Ovary (tissue), 10 donors: Measurements from ENCODE around the gene GSTT2B. TPM values are rescaled to one million over a fixed set of nuclear protein-coding genes. Genes with fewer than 3 reads are reported as not detected.
"Not testable (repeated sequence)": the region's sequence is repeated elsewhere in the genome, so short reads cannot be mapped to it uniquely, and the experiment has no call there.

ENCODE experiments used
- DNase-seq, 5 donors: peaks; one replicate each; pipeline ENCODE4 v3.0.0-alpha.2; 2019 to 2020
- H3K27ac ChIP-seq, 2 donors: fragments of 200-600 bp; one replicate each; pipeline versions ENCODE4 v1.5.1 to v1.8.0; 2019 to 2022
- H3K27me3 ChIP-seq: fragments of 200-600 bp; one replicate; pipeline ENCODE4 v1.8.0; 2022
- H3K36me3 ChIP-seq: fragments of 200-600 bp; sonication (generic); one replicate; pipeline ENCODE4 v1.5.1; 2019
- H3K4me1 ChIP-seq: one replicate; pipeline ENCODE4 v1.8.1; 2013; ENCODE audit warnings: mild to moderate bottlenecking, moderate library complexity; ENCODE audit not compliant: insufficient read depth
- H3K4me3 ChIP-seq: fragments of 200-600 bp; sonication (generic); one replicate; pipeline ENCODE4 v1.5.1; 2017
- H3K9me3 ChIP-seq, 2 donors: fragments of 200-600 bp in 1 of 2; sonication (generic) in 1 of 2; one replicate each; pipeline versions ENCODE4 v1.5.1 to v1.8.1; 2013 to 2019; ENCODE audit warnings: mild to moderate bottlenecking in 1 of 2, moderate library complexity in 1 of 2
- CTCF ChIP-seq, 3 donors: fragments of 450-650 bp in 2 of 3; fragments of 200-600 bp in 1 of 3; IDR thresholded peaks; one replicate each; pipeline versions ENCODE4 v1.5.1 to v1.8.0; 2016 to 2022; ENCODE audit warnings: antibody characterized with exemption in 3 of 3, mild to moderate bottlenecking in 1 of 3
- EP300 ChIP-seq: sonication (generic); formaldehyde crosslinking; IDR thresholded peaks from one replicate; pipeline ENCODE4 v1.6.1; 2017; ENCODE audit warnings: antibody characterized with exemption
- POLR2A ChIP-seq: fragments of 450-650 bp; IDR thresholded peaks from one replicate; pipeline ENCODE4 v1.6.1; 2017; ENCODE audit warnings: antibody characterized with exemption, mild to moderate bottlenecking, moderate library complexity
- WGBS, 3 donors: extraction: QIAGEN DNeasy Blood & Tissue Kit in 1 of 3; methylation state at CpG; one replicate each; pipeline versions ENCODE4 v1.1.5 to v1.1.7; 2013 to 2017; 5-methylcytosine and 5-hydroxymethylcytosine counted together
- intact Hi-C, 4 donors: fragments of 100-400 bp; cut with DNase I; formaldehyde crosslinking; loops; one replicate each; pipeline versions ENCODE4 v1.11.0 to v1.15.1; 2022 to 2023
- long read RNA-seq, 3 donors: library from polyadenylated mRNA in 2 of 3; unstranded in 2 of 3; transcript quantifications; one replicate each; pipeline ENCODE4 v2.0.0 and lab custom pipeline, GENCODE V29; 2021 to 2026
- polyA plus RNA-seq, 2 donors: library from polyadenylated mRNA; stranded (reverse); fragments of 200-250 nt in 1 of 2; fragments of 350-450 nt in 1 of 2; fragmentation: Illumina TruSeq in 1 of 2; extraction: RNeasy Lipid Tissue Mini Kit (QIAGEN cat#74804) in 1 of 2; gene quantifications; one replicate each; pipeline ENCODE4 v1.2.3, GENCODE V29; 2013 to 2014
- total RNA-seq, 7 donors: library from RNA; depleted of rRNA in 2 of 7; stranded (reverse); fragments of >200 nt in 2 of 7; fragmentation: NEBNext Ultra II Directional in 3 of 7; extraction: Animal tissue kit (Norgen Biotek cat#: 25700) in 3 of 7; gene quantifications; one replicate each; pipeline versions ENCODE4 v1.1.0 to v1.2.4, GENCODE V29; 2016 to 2023
- donor health status: DM: no; HTN: no; CAD: no; lungs with moderate emphysema.
- donor health status: DM: no; HTN: no; CAD: no.
- donor health status: Bipolar disorder and iron deficiency.
- donor health status: DM: yes; HTN: yes; CAD: no.
- donor health status: DM: no; HTN: no; CAD: no.
- donor health status: DM: yes; HTN: yes; CAD: no.

Gene GSTT2B, protein sequence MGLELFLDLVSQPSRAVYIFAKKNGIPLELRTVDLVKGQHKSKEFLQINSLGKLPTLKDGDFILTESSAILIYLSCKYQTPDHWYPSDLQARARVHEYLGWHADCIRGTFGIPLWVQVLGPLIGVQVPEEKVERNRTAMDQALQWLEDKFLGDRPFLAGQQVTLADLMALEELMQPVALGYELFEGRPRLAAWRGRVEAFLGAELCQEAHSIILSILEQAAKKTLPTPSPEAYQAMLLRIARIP
- total RNA-seq (10 to 100 TPM in 6 of 7 donors, 1 to 10 TPM in 1; 5.8 to 20.9 (median 14.1) TPM), polyA plus RNA-seq (10 to 100 TPM; 11.1 to 11.8 TPM)
- long read RNA-seq, donor 1, transcript GSTT2B-201 (5 exons, 1,099 nt) = major isoform, 13 of 24 reads
- long read RNA-seq, donor 1, partial matches to known transcripts = 4 of 24 reads
- long read RNA-seq, donor 1, other reads (novel, unspliced or antisense) = 7 of 24 reads
- long read RNA-seq, donor 2, partial matches to known transcripts = 0 of 1 reads
- long read RNA-seq, donor 2, other reads (novel, unspliced or antisense) = 0 of 1 reads
- long read RNA-seq, donor 3, transcript GSTT2B-201 (5 exons, 1,099 nt) = major isoform, 9 of 21 reads
- long read RNA-seq, donor 3, partial matches to known transcripts = 8 of 21 reads
- long read RNA-seq, donor 3, other reads (novel, unspliced or antisense) = 1 of 21 reads

- no CpG with 5 or more reads among the region's 43 CpGs for WGBS, 3 donors
- DNase-seq, H3K4me1 ChIP-seq, H3K9me3 ChIP-seq, H3K36me3 ChIP-seq, intact Hi-C loops, H3K4me3 ChIP-seq, H3K27me3 ChIP-seq, H3K27ac ChIP-seq: not testable (repeated sequence)
These were observed at the start of gene GSTT2B for GRCh38 chr22:23961084-23961771. TSS of gene GSTT2B (minus strand) at chr22:23961195. CDS start at chr22:23961131, 64 bp downstream.

GRCh38 chr22:24010018-24010391, 49.0 kb upstream of the GSTT2B start:
- no peak for TF ChIP-seq CTCF (IDR thresholded peaks at IDR 0.05)
- no peak for TF ChIP-seq POLR2A
- TF ChIP-seq EP300 = no peak
- no peaks in the 10 kb centered on the region for H3K36me3 ChIP-seq

DNA sequence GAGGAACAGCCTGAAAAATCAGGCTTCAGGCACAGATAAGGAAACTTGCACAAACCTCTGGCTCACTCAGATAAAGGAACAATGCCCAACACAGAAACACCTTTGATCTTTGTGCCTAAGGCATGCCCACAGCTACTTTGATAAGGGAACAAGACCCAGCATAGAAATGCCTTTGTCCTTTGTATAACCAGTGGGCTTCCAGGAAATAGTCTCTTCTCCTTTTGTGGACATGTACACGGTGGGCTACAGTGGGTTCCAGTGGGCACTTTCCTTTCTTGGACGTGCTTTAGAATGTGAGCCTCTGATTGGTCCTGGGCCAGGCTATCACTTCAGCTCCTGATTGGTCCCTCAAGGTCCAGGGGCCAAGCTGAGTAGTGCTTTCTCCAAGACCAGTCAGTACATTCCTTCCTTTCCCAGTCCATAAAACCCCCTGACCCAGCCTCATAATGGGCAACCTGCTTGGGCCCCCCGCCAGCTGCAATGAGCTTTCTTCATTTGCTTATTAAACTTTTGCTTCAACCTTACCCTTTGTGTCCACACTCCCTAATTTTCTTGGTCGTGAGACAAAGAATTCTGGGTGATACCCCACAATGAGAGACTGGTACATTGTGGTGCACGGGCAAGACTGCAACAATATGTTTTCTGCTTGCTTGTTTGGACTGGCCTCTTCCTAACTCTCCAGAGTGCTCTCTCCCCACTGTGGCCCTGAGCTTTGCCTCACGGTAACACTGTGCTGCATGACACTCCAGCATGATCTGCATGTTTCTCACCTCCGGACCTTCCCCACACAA, 48.4 kb upstream of the GSTT2B start:
- no peaks in the 10 kb centered on the region for H3K27me3 ChIP-seq
- H3K4me1 ChIP-seq = peaks cover 1% of the 10 kb centered on the region
- intact Hi-C loops = loop anchor here in 1 of 4 donors (5.0 kb wide), 1 partner anchor 163 kb away; no protein-coding TSS in a partner anchor
- H3K27ac ChIP-seq = no peak overlapping the region
- no peak for DNase-seq
- no peak for TF ChIP-seq POLR2A
- TF ChIP-seq EP300 = no peak
- TF ChIP-seq CTCF (IDR thresholded peaks at IDR 0.05) = no peak
- H3K4me3 ChIP-seq = no peak overlapping the region
- H3K9me3 ChIP-seq = no peaks in the 10 kb centered on the region
- no peaks in the 10 kb centered on the region for H3K36me3 ChIP-seq
- WGBS, 3 donors = 82 to 88% (median 86%) methylated on average over 7 of the region's 7 CpGs

More at GRCh38 chr22:24010018-24010391, 49.0 kb upstream of the GSTT2B start:
- no peaks in the 10 kb centered on the region for H3K9me3 ChIP-seq
- H3K4me3 ChIP-seq = no peak overlapping the region
- no peaks in the 10 kb centered on the region for H3K27me3 ChIP-seq
- intact Hi-C loops = no loop called here
- H3K27ac ChIP-seq = no peak overlapping the region
- DNase-seq = no peak
- H3K4me1 ChIP-seq = peaks cover 1% of the 10 kb centered on the region
- WGBS, 3 donors = 79 to 84% (median 83%) methylated on average over 2 of the region's 2 CpGs

- no peak overlapping the region for H3K4me3 ChIP-seq
- H3K4me1 ChIP-seq = peaks cover 1% of the 10 kb centered on the region
- no peaks in the 10 kb centered on the region for H3K9me3 ChIP-seq
- no peak overlapping the region for H3K27ac ChIP-seq
- TF ChIP-seq EP300 = no peak
- no peak for TF ChIP-seq POLR2A
- no peak for TF ChIP-seq CTCF (IDR thresholded peaks at IDR 0.05)
- intact Hi-C loops = loop anchor here in 1 of 4 donors (5.0 kb wide), 1 partner anchor 164 kb away; no protein-coding TSS in a partner anchor
- DNase-seq = no peak
- H3K36me3 ChIP-seq = no peaks in the 10 kb centered on the region
- no peaks in the 10 kb centered on the region for H3K27me3 ChIP-seq
- 82 to 86% (median 83%) methylated on average over 6 of the region's 6 CpGs for whole genome bisulfite sequencing, 3 donors
These were observed 47.6 kb upstream of the GSTT2B start for GRCh38 chr22:24008381-24009226.
